Measurements from ENCODE around the gene TSC22D2.
"Not testable (repeated sequence)": the region's sequence is repeated elsewhere in the genome, so short reads cannot be mapped to it uniquely, and the experiment has no call there.

The TSC22D2 gene

GRCh38 chr3:150490277-150490986, 82.3 kb downstream of the TSC22D2 start:
- DNase-seq (ENCODE audit: low read depth, low spot score) = no peak

DNA sequence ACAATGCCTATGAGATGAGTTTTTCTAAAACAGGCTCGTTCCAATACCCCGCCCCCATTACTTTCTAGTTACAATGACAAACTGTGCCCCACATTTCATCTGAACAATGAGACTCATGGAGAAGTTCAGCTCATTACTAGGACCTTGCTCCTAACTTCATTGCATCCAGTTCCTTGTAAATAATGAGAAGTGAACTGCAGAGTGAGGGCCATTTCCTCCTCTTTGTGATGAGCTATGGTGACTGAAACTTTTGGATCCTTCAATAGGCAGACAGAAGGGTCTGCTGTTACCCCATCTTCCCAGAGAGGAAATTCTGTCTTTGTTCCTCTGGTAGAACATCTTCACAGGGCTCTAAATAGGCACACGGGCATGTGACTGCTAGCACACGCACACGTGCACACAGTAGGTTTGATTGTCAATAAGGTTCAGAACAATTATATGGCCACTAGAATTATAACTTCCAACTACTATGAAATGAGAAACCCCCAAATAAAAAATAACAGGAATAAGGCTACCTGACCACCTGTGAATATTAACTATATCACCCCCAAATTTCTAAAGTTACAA, 86.4 kb downstream of the TSC22D2 start:
- DNase-seq (ENCODE audit: low read depth, low spot score) = no peak

GRCh38 chr3:150495149-150495548, 87.1 kb downstream of the TSC22D2 start:
- DNase-seq (ENCODE audit: low read depth, low spot score) = no peak

- DNase-seq (ENCODE audit: low read depth, low spot score) = no peak
Measured at GRCh38 chr3:150495563-150496168, 87.6 kb downstream of the TSC22D2 start.

DNA sequence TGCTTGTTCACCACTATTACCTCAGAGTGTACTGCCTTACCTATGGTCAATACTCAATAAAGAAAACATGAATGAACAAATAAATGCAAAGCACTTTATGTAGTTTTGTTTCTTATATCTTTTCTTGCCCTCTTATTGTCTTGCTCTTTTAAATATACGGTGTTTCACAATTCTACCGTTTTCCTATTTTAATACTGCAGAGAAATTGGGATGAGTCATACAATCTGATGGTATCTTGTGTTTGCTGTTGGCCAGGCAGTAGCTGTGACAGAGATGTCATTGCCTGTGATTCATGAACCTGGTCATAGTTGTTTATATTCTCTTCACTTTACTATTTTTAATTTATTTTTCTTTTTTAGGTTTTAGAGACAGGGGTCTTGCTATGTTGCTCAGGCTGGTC, 89.9 kb downstream of the TSC22D2 start:
- DNase-seq (ENCODE audit: low read depth, low spot score) = no peak

DNA sequence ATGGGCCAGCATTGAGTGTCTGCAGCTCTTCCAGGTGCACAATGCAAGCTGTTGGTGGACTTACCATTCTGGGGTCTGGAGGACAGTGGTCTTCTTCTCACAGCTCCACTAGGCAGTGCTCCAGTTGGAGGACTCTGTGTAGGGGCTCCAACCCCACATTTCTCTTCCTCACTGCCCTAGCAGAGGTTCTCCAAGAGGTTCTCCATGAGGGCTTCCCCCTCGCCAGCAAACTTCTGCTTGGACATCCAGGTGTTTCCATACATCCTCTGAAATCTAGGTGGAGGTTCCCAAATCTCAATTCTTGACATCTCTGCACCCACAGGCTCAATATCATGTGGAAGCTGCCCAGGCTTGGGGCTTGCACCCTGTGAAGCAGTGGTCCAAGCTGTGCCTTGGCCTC, 92.9 kb downstream of the TSC22D2 start:
- DNase-seq (ENCODE audit: low read depth, low spot score) = not testable (repeated sequence)

GRCh38 chr3:150503402-150504099, 95.5 kb downstream of the TSC22D2 start:
- DNase-seq (ENCODE audit: low read depth, low spot score) = no peak

DNA sequence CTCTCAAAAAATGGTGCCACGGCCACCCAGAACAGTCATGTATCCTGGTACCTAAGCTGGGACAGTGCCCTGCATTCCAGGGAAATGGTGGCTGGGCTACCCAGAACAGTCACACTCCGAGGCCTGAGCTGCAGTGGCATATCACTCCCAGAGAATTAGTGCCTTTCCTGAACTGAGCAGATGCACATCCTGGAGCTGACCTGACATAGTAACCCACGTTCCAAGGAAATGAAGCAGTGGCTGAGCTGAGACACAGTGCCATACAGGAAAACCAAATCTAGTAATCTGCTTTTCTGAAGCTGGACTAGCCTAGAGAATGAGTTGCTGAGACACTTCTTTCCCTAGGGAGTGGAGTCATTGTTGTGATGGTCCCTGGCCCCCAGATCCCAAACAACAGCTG, 96.4 kb downstream of the TSC22D2 start:
- no peak for DNase-seq (ENCODE audit: low read depth, low spot score)

GRCh38 chr3:150508401-150508800, 100.3 kb downstream of the TSC22D2 start:
- no peak for DNase-seq (ENCODE audit: low read depth, low spot score)

DNA sequence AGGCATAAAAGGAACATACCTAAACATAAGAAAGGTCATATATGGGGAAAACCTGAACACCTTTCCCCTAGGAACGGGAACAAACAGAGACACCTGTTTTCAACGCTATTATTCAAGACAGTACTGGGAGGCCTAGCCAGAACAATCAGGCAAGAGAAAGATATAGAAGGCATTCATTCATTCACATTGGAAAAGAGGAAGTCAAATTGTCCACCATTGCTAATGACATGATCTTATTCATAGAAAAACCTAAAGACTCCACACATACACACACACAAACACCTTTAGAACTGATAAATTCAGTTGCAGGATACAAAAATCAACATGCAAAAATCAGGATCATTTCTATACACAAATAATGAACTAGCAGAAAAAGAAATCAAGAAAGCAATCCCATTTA, 101.7 kb downstream of the TSC22D2 start:
- DNase-seq (ENCODE audit: low read depth, low spot score) = no peak

GRCh38 chr3:150511122-150511821, 103.2 kb downstream of the TSC22D2 start:
- no peak for DNase-seq (ENCODE audit: low read depth, low spot score)

- DNase-seq (ENCODE audit: low read depth, low spot score) = no peak
Measured at GRCh38 chr3:150515210-150515609, 107.1 kb downstream of the TSC22D2 start.
